Endothelial cell of umbilical vein (primary cell): Measurements from ENCODE around the gene ITGB2. TPM values are rescaled to one million over a fixed set of nuclear protein-coding genes. Genes with fewer than 3 reads are reported as not detected.

Source experiments
- BruUV-seq: library from RNA; stranded (reverse); fragments of 400-500 nt; replicated peaks from 2 replicates; lab custom pipeline; 2021; lab: Mats Ljungman, UMichigan
- CTCF ChIA-PET: fragments of 300-600, 350-600 bp; sonication (Branson Sonifier 250); formaldehyde crosslinking; loops from one replicate; lab custom pipeline; 2021; ENCODE audit warnings: antibody characterized with exemption, inconsistent platforms; lab: Charles Lee
- POLR2A ChIA-PET: fragments of 300-600, 350-600 bp; sonication (Branson Sonifier 250); formaldehyde crosslinking; loops from one replicate; lab custom pipeline; 2021; ENCODE audit warnings: antibody characterized with exemption, inconsistent platforms; lab: Charles Lee
- DNase-seq: peaks from one replicate; pipeline ENCODE4 v3.0.0-alpha.2; 2011; ENCODE audit warnings: low read depth, low spot score
- FAIRE-seq: peaks from 2 replicates; lab custom pipeline; 2011; peaks lifted over from hg19 to GRCh38; lab: Jason Lieb, UNC
- H2AFZ ChIP-seq: 2 replicates; pipeline ENCODE4 v1.6.0; 2012; ENCODE audit warnings: low read depth, low read length, control low read depth, inconsistent platforms
- H3K27ac ChIP-seq: 2 replicates; pipeline ENCODE4 v1.5.1; 2011; ENCODE audit warnings: low read depth, mild to moderate bottlenecking, control low read depth, low read length, moderate library complexity; ENCODE audit not compliant: insufficient read depth
- H3K27me3 ChIP-seq, 2 experiments: 2 replicates each; pipeline versions ENCODE4 v1.6.0 to v1.6.1; 2011; ENCODE audit warnings: low read length in 2 of 2, mixed read lengths in 1 of 2; ENCODE audit not compliant: control insufficient read depth in 2 of 2, insufficient read depth in 2 of 2
- H3K36me3 ChIP-seq, 2 experiments: 2 replicates in 1 of 2; 3 replicates in 1 of 2; pipeline ENCODE4 v1.5.1; 2011; ENCODE audit warnings: low read length in 2 of 2, mild to moderate bottlenecking in 1 of 2, moderate library complexity in 1 of 2; ENCODE audit not compliant: control insufficient read depth in 2 of 2, insufficient read depth in 2 of 2; ENCODE audit errors: extremely low read depth in 1 of 2
- H3K4me1 ChIP-seq: 3 replicates; pipeline ENCODE4 v1.5.1; 2011; ENCODE audit warnings: mild to moderate bottlenecking, low read length; ENCODE audit not compliant: control insufficient read depth, insufficient read depth; ENCODE audit errors: extremely low read depth
- H3K4me2 ChIP-seq: 2 replicates; pipeline ENCODE4 v1.6.1; 2011; ENCODE audit warnings: low read length, control low read depth, mixed read lengths; ENCODE audit not compliant: insufficient read depth
- H3K4me3 ChIP-seq, 3 experiments: fragments of 200-600 bp in 1 of 3; sonication (generic), shearing (Covaris generic) in 1 of 3; replicated peaks in 1 of 3; 2 replicates each; pipeline ENCODE4 v1.5.1; 2011 to 2016; ENCODE audit warnings: control low read depth in 3 of 3, low read length in 3 of 3, mild to moderate bottlenecking in 2 of 3, inconsistent platforms in 1 of 3, low read depth in 1 of 3, moderate library complexity in 1 of 3; ENCODE audit not compliant: insufficient read depth in 1 of 3
- H3K79me2 ChIP-seq: 2 replicates; pipeline ENCODE4 v1.6.0; 2012; ENCODE audit warnings: low read length, inconsistent platforms; ENCODE audit not compliant: control insufficient read depth, insufficient read depth
- H3K9ac ChIP-seq: replicated peaks from 2 replicates; pipeline ENCODE3; 2011; ENCODE audit warnings: low read length, control low read depth; ENCODE audit not compliant: insufficient read depth; ENCODE audit errors: extremely low read depth
- H3K9me1 ChIP-seq: replicated peaks from 3 replicates; pipeline ENCODE4 v1.6.0; 2011; ENCODE audit warnings: mild to moderate bottlenecking, low read length; ENCODE audit not compliant: control insufficient read depth, insufficient read depth; ENCODE audit errors: extremely low read depth
- H3K9me3 ChIP-seq: replicated peaks from 2 replicates; pipeline ENCODE4 v1.5.1; 2012; ENCODE audit warnings: low read length, inconsistent platforms; ENCODE audit not compliant: control insufficient read depth, insufficient read depth
- H4K20me1 ChIP-seq: replicated peaks from 2 replicates; pipeline ENCODE3; 2011; ENCODE audit warnings: mild to moderate bottlenecking, low read length; ENCODE audit not compliant: control insufficient read depth, insufficient read depth; ENCODE audit errors: extremely low read depth
- CTCF ChIP-seq, 2 donors: IDR thresholded peaks; 1 replicate in 1 of 2; 2 replicates in 1 of 2; pipeline ENCODE4 v1.5.1; 2011; ENCODE audit warnings: low read length in 2 of 2, mild to moderate bottlenecking in 2 of 2, moderate library complexity in 2 of 2, control low read depth in 1 of 2, inconsistent platforms in 1 of 2, low read depth in 1 of 2; ENCODE audit not compliant: insufficient read depth in 1 of 2; ENCODE audit errors: extremely low read depth in 1 of 2
- EZH2 ChIP-seq: IDR thresholded peaks from 2 replicates; pipeline ENCODE4 v1.6.1; 2012; ENCODE audit warnings: borderline replicate concordance, low read depth, mild to moderate bottlenecking, moderate library complexity, low read length, inconsistent platforms; ENCODE audit not compliant: severe bottlenecking
- FOS ChIP-seq: IDR thresholded peaks from 2 replicates; pipeline ENCODE4 v1.6.1; 2011; ENCODE audit warnings: mild to moderate bottlenecking, low read length, moderate library complexity, borderline replicate concordance; ENCODE audit not compliant: insufficient read depth
- GATA2 ChIP-seq: IDR thresholded peaks from 2 replicates; pipeline ENCODE4 v1.7.0; 2011; ENCODE audit warnings: low read depth, mild to moderate bottlenecking, moderate library complexity, mixed read lengths, low read length; ENCODE audit not compliant: insufficient read length, insufficient read depth
- JUN ChIP-seq: IDR thresholded peaks from 2 replicates; pipeline ENCODE4 v1.6.1; 2011; ENCODE audit warnings: borderline replicate concordance, low read depth; ENCODE audit not compliant: insufficient read length, insufficient read depth
- MYC ChIP-seq: IDR thresholded peaks from one replicate; pipeline ENCODE4 v1.6.1; 2011; ENCODE audit warnings: mild to moderate bottlenecking, low read depth, low read length
- POLR2A ChIP-seq: IDR thresholded peaks from 2 replicates; pipeline ENCODE4 v1.6.1; 2012; ENCODE audit warnings: low read depth, mild to moderate bottlenecking, control low read depth, low read length
- POLR2AphosphoS5 ChIP-seq: IDR thresholded peaks from 2 replicates; pipeline ENCODE4 v1.6.1; 2012; ENCODE audit warnings: low read depth, mild to moderate bottlenecking, control low read depth, low read length, moderate library complexity; ENCODE audit not compliant: insufficient read depth
- dilution Hi-C: fragments of 300-500 bp; cut with MboI; formaldehyde crosslinking; loops from one replicate; pipeline ENCODE4 v1.15.0; 2019; ENCODE audit warnings: low sequenced_read_pairs; ENCODE audit not compliant: extremely low pct_ligation_motif_present
- intact Hi-C: fragments of 100-400 bp; cut with micrococcal nuclease; formaldehyde crosslinking; loops from one replicate; pipeline ENCODE4 v1.10.0; 2022
- polyA plus RNA-seq, 4 experiments: library from polyadenylated mRNA; depleted of rRNA in 3 of 4; stranded (reverse) in 3 of 4; unstranded in 1 of 4; fragments of >200 nt; gene quantifications; 2 replicates each; pipeline versions ENCODE4 v1.2.1 to v1.2.3, GENCODE V29; 2011 to 2012; ENCODE audit warnings: missing spikeins in 1 of 4
- total RNA-seq: library from RNA; stranded (reverse); gene quantifications from 2 replicates; pipeline ENCODE4 v1.2.3, GENCODE V29; 2021
- TF ChIP-seq, protein P1 (sequence below): IDR thresholded peaks from 2 replicates; pipeline ENCODE4 v1.6.1; 2011; ENCODE audit not compliant: insufficient read depth, insufficient read length

The ITGB2 gene
- total and polyA plus RNA-seq, 2 donors (not counting 3 experiments of a cell fraction or from before 2014, with no cell fraction given) = 0.39 to 0.91 TPM

DNA sequence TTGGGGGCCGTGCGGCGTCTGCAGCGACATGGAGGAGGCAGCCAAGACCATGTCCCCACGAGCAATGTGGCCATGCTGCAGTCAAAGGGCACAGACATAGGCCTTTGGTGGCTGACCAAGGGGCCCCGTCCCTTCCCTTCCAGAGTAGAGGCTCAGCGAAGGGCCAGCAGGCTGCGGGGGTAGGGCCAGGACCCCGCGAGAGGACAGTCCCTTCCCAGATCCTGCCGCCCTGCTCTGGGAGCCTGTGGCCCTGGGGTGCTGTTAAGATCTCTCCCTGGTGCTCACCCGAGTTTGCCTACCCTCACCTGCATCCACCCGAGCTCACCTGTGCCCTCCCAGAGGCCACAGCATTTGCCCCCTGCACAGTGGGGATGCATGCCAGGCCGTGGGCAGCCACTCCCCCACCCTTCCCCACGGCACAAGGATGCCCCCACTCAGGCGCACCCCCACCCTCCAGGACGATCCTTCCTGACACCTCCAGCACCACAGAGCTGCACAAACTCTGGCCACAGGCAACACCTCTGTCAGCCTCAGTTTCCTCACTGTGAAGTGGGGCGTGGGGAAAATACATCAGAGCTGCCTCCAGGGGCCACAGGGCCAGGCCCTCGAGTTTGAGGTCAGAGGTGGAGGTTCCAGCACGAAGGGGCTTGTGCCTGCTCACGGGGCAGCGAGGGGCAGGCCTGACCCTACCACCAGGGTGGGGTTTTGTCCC, 15.5 kb downstream of the ITGB2 start:
- TF ChIP-seq POLR2A (no peak), JUN (no peak), CTCF (IDR thresholded peaks at IDR 0.05; ENCODE audit: extremely low read depth in 1 of 2, insufficient read depth in 1 of 2, low read depth in 1 of 2, low read length in 2 of 2) (no peak), POLR2AphosphoS5 (no peak), EZH2 (no peak), MYC (no peak), FOS (no peak), GATA2 (no peak)
- TF ChIP-seq, protein P1, sequence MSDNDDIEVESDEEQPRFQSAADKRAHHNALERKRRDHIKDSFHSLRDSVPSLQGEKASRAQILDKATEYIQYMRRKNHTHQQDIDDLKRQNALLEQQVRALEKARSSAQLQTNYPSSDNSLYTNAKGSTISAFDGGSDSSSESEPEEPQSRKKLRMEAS = no peak
- ChIA-PET CTCF (interaction anchor here (3.3 kb wide), 1 partner anchor 12 kb away, joined by 11 read pairs; no protein-coding TSS in a partner anchor), POLR2A (no interaction called here)
- no peaks in the 10 kb centered on the region for H3K9me3 ChIP-seq
- H3K9ac ChIP-seq = no peak overlapping the region
- DNase-seq (no peak), FAIRE-seq (no peak)
- H3K4me3 ChIP-seq = no peak overlapping the region
- no peaks in the 10 kb centered on the region for H3K9me1 ChIP-seq
- intact Hi-C loops (no loop called here), dilution Hi-C loops (no loop called here)
- no peaks in the 10 kb centered on the region for H3K27me3 ChIP-seq
- H2AFZ ChIP-seq = no peak overlapping the region
- peaks cover 2% of the 10 kb centered on the region for H3K4me1 ChIP-seq
- no TSS peak for BruUV-seq
- H3K4me2 ChIP-seq = no peak overlapping the region
- H3K36me3 ChIP-seq = no peaks in the 10 kb centered on the region
- H3K27ac ChIP-seq = no peak overlapping the region
- no peaks in the 10 kb centered on the region for H3K79me2 ChIP-seq
- no peaks in the 10 kb centered on the region for H4K20me1 ChIP-seq
